Jurkat, Clone E6-1 (cell line): ENCODE data around the gene HHIPL1.
"Not testable (repeated sequence)": the region's sequence is repeated elsewhere in the genome, so short reads cannot be mapped to it uniquely, and the experiment has no call there.

Experiments used
- DNase-seq: peaks from one replicate; pipeline ENCODE4 v3.0.0-alpha.2; 2011; ENCODE audit warnings: low read depth, low spot score
- H3K4me3 ChIP-seq: 2 replicates; pipeline ENCODE4 v1.5.1; 2011; ENCODE audit warnings: mild to moderate bottlenecking, low read length, control low read depth, moderate library complexity

The HHIPL1 gene

GRCh38 chr14:99628887-99629618, 15.9 kb upstream of the HHIPL1 start:
- H3K4me3 ChIP-seq: no peak overlapping the region
- peak; percentile 15 for DNase-seq

GRCh38 chr14:99630202-99630601, 14.7 kb upstream of the HHIPL1 start:
- H3K4me3 ChIP-seq: no peak overlapping the region
- DNase-seq: no peak

DNA sequence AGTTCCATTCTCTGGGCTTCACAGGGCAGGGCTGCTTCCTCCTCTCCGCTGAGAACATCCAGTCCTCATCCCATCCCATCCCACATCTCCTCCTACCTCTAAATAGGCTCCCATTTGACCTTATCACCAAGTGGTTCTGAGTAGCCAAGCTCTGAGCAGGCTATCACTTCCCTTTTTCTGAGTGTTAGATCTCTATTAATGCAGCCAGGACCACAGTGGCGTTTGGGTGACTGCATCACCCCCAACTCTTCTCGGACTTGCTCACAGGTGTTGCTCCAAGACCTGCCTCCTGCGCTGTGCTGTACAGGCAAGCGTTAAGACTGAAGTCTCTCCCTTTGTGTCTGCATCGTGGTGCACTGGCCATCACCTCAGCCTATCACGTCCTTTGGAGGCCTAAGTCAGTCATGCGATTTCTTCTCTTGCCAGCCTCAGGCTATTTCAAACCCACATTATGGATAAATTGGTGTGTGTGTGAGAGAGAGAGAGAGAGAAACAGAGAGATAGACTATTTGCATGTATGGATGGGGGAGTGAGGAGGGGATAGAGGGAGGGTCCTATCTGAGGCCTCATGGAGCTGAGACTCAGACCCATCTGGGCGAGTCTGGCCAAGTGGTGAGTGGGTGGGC, 12.4 kb upstream of the HHIPL1 start:
- DNase-seq: no peak
- no peak overlapping the region for H3K4me3 ChIP-seq

DNA sequence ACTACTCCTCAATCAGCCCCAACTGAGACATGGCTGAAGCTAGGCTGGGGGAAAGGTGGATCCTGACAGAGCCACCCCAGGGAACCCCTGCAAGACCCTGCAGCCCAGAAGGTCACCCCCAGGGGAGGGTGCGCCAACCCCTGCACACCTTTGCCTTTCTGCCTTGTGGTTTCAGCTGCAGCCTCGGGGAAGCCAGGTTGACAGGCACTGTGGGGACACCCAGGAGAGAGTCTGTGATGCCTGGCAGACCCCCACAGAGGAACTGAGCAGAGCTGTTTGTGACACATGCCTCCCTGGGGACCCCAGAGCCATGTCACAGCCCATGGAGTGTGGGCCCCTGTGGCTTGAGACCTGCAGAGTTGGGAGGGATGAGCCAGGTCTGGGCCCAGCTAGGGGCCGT, 11.8 kb upstream of the HHIPL1 start:
- H3K4me3 ChIP-seq: no peak overlapping the region
- DNase-seq: no peak

- H3K4me3 ChIP-seq: no peak overlapping the region
- DNase-seq: no peak
Measured at GRCh38 chr14:99633918-99634317, 11.0 kb upstream of the HHIPL1 start.

DNA sequence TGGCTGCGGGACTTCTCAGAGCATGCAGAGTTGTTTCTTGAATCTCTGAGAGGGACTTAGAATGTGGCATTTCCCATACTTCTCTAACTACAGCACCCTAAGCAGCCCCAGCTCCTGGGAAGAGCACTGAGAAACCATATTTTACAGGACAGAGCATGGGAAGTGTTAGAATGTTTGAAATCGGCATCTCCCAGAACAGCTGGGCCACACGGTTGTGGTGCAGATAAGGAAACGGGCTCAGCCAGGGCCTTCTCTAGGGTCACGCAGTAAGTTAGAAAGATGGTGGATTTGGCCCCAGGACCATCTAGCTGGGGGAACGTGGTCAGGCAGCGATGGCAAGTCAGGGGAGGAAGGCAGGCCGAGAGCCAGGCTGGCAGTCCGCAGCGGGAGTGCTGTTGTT, 10.5 kb upstream of the HHIPL1 start:
- no peak for DNase-seq
- H3K4me3 ChIP-seq: no peak overlapping the region

- no peak overlapping the region for H3K4me3 ChIP-seq
- no peak for DNase-seq
Measured at GRCh38 chr14:99635116-99635515, 9.8 kb upstream of the HHIPL1 start.

DNA sequence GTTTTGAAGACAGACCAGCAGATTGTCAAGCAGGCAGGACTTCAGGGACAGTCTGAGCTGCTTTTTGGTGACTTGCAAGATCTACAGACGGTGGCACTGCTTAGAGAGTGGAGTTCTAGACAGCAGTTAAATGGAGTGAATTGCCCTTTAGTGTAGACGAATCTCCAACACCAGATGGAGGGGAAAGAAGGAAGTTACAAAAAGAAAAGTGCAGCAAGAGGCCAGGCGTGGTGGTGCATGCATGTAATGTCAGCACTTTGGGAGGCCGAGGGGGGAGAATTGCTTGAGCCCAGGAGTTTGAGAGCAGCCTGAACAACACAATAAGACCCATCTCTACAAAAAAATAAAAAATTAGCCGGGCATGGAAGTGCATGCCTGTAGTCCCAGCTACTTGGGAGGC, 8.4 kb upstream of the HHIPL1 start:
- DNase-seq: no peak
- H3K4me3 ChIP-seq: no peak overlapping the region

DNA sequence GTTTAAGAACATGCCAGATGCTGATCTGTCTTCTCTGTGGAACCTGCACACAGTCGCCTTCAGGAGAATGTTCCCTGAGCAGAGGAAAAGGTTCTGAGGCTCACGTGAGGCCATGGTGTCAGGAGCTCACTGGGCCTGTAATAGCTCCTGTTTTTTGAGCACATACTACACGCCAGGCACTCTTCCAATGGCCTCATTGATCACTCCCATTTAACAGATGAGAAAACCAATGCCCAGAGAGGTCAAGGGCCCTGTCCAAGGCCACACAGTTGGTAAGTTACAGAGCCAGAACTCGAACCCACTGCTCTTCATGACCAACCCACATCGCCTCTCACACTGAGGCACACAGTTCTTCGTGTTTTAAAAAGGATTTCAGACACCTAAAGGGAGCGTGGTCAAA, 7.3 kb upstream of the HHIPL1 start:
- DNase-seq: no peak
- H3K4me3 ChIP-seq: no peak overlapping the region

- DNase-seq, H3K4me3 ChIP-seq: not testable (repeated sequence)
Measured at GRCh38 chr14:99642771-99643170, 2.2 kb upstream of the HHIPL1 start.

- no peak for DNase-seq
- no peak overlapping the region for H3K4me3 ChIP-seq
Measured at GRCh38 chr14:99643343-99643742, 1.6 kb upstream of the HHIPL1 start.

DNA sequence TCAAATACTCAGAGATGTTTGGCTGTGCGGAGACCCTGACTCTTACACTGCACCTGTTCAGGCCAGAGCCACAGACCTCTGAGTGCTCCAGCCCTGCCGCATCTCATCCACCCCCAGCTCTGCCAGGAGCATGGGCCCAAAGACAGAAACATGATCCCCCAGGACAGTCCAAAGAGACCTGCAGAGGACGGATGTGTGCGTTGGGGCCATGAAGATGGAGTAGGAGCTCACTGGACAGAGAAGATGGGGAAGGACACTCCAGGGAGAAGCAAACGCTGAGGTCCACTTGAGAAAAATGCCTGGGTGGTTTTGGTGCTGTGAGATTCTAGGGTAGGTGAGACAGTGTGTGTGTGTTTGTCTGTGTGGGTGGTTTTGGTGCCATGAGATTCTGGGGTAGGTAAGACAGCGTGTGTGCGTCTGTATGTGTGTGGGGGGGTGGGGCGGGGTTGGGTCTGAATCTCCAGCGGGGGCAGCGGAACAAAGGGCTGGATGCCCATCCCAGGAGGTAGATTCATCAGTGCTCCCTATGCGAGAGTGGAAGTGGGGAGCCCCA, 818 bp upstream of the HHIPL1 start:
- H3K4me3 ChIP-seq: no peak overlapping the region

DNA sequence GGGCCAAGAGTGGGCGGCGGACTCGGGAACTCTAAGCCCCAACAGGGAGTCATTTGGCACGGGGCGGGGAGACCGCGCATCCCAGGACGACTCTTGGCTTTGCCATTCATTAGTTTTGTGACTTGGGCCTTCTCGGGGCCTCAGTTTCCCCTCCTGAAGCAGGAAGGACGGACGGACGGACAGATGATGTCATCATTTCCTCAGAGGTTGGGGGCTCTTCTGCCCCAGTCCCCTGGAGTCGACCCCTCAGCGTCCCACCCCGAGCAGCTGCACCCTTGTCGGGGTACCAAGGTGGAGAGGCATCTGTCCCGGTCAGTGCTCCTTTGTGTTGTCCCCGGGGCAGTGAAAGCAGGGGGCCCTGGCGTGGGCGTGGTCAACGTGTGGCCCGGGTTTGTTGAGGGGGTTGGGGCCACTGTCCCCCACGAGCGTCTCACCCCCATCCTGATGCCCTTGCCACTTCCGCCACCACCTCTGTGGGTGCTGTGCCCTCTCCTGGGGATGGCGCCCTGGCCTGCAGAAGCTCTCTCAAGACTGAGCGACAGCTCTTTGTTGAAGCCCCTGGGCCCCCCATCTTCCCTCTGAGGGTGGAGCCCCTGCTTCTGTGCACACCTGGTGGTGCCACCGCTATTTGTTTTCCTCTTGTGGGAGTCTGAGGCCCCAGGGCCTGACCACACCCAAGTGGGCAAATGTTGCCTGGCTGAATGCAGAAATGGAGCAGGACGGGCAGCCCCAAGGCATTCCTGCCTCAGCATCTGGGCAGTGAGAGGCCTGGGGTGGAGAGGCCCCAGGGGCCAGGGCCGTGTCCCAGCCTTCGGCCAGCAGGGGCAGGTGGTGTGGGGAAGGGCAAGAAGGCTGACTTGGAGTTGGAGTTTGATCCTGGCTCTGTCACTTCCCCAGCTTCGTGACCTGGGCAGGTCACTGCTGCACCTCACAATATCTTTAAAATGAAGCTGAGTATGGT, 896 bp downstream of the HHIPL1 start:
- DNase-seq: no peak
- H3K4me3 ChIP-seq: no peak overlapping the region

More for the DNA sequence above, 818 bp upstream of the HHIPL1 start:
- DNase-seq: no peak

- no peak overlapping the region for H3K4me3 ChIP-seq
- no peak for DNase-seq
Measured at GRCh38 chr14:99647411-99647810, 2.5 kb downstream of the HHIPL1 start.

- no peak overlapping the region for H3K4me3 ChIP-seq
- no peak for DNase-seq
Measured at GRCh38 chr14:99648027-99648784, 3.3 kb downstream of the HHIPL1 start.

- H3K4me3 ChIP-seq: no peak overlapping the region
- no peak for DNase-seq
Measured at GRCh38 chr14:99649219-99649618, 4.3 kb downstream of the HHIPL1 start.

GRCh38 chr14:99649643-99650042, 4.7 kb downstream of the HHIPL1 start:
- H3K4me3 ChIP-seq: no peak overlapping the region
- no peak for DNase-seq

GRCh38 chr14:99650189-99650588, 5.3 kb downstream of the HHIPL1 start:
- DNase-seq: no peak
- no peak overlapping the region for H3K4me3 ChIP-seq
